ENCODE results near the gene ASPSCR1. TPM values are rescaled to one million over a fixed set of nuclear protein-coding genes. Genes with fewer than 3 reads are reported as not detected.

Gene ASPSCR1
- total RNA-seq, 1 experiment from 2014 or later = 54.9 TPM

DNA sequence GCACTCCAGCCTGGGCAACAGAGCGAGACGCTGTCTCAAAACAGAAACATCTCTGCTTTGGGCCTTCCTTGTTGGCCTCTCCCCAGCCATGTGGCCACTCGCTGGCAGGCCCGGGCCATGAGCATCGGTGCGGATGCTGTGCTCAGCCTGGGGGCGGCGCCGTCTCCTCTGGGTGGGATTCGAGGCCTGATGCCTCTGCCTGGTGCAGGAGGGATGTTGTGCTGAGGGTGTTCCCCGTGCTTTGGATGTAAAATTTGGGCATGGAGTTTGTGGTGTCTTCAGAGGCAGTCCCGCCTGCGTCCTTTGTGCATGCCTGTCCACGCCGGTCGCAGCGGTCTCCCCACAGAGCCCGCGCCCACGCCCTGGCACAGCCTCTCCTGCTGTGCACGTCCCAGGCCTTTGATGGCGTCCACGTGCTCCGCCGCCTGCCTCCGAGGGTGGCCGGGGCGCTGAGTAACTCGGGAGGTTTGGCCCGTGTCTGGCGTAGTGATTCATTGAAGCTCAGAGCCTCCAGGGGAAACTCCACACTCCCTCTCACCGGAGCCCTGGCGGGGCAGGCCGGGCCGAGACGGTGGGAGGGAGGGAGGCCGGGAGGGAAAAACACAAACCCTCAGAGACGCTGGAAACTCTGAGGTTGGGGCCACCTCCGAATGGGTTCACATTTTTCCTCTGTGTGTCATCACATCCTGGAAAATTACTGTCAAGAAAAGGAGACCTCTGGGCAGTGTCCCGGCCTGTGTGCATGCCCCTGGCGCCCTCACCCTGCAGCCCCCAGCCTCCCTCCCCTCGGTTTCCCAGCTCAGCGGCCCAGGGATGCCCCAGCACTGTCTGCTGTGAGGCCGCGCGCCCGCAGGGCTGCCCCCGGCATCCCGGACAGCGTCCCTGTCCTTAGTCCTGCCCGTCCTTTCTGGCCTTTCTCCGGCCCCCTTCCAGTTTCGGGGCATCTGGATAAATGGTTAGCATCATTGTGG lies 26.3 kb downstream of the ASPSCR1 start:
- Histone ChIP-seq H2AFZ (no peak overlapping the region), H3K4me1 (replicated peaks; ENCODE audit: insufficient read depth) (peaks cover 22% of the 10 kb centered on the region), H3K9me2 (ENCODE audit: insufficient read depth) (no peaks in the 10 kb centered on the region), H3K9me3 (ENCODE audit: insufficient read depth, low read depth) (no peaks in the 10 kb centered on the region), H3K36me3 (ENCODE audit: low read depth) (no peaks in the 10 kb centered on the region), H4K20me1 (ENCODE audit: insufficient read depth) (no peaks in the 10 kb centered on the region), H3K4me2 (peak overlapping the region; percentile 62), H3F3A (ENCODE audit: insufficient read depth, low read depth) (peaks cover 10% of the 10 kb centered on the region; the same call in 1 of the 2 replicates), H3K4me3 (no peak overlapping the region), H3K27ac (peak overlapping the region; percentile 31; the same call in 1 of the 2 replicates), H3K79me2 (ENCODE audit: low read depth) (no peaks in the 10 kb centered on the region), H3K27me3 (ENCODE audit: insufficient read depth, low read depth) (no peaks in the 10 kb centered on the region)
- intact Hi-C loops (cut with micrococcal nuclease; ENCODE audit: unreplicated experiment) = loop anchor here (1.0 to 5.0 kb wide), 2 partner anchors 23 to 36 kb away; no protein-coding TSS in a partner anchor
- CTCF ChIA-PET = interaction anchor here (0.8 to 1.2 kb wide), 2 partner anchors 13 to 44 kb away, joined by 3 to 7 read pairs; partner anchors contain the start of gene NOTUM
- no TSS peak for BruUV-seq (replicated peaks)
- POLR2A ChIA-PET (ENCODE audit: unreplicated experiment) = interaction anchor here (0.6 to 0.9 kb wide), 2 partner anchors 9 to 19 kb away, joined by 3 to 5 read pairs; partner anchors contain the start of genes CENPX and LRRC45
- no peak for TF ChIP-seq EZH2 (IDR thresholded peaks at IDR 0.05; ENCODE audit: low read depth)
- TF ChIP-seq, protein P1, sequence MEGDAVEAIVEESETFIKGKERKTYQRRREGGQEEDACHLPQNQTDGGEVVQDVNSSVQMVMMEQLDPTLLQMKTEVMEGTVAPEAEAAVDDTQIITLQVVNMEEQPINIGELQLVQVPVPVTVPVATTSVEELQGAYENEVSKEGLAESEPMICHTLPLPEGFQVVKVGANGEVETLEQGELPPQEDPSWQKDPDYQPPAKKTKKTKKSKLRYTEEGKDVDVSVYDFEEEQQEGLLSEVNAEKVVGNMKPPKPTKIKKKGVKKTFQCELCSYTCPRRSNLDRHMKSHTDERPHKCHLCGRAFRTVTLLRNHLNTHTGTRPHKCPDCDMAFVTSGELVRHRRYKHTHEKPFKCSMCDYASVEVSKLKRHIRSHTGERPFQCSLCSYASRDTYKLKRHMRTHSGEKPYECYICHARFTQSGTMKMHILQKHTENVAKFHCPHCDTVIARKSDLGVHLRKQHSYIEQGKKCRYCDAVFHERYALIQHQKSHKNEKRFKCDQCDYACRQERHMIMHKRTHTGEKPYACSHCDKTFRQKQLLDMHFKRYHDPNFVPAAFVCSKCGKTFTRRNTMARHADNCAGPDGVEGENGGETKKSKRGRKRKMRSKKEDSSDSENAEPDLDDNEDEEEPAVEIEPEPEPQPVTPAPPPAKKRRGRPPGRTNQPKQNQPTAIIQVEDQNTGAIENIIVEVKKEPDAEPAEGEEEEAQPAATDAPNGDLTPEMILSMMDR (conservative IDR thresholded peaks at IDR 0.05) = no peak
- DNase-seq = peak; percentile 80 to 96

DNA sequence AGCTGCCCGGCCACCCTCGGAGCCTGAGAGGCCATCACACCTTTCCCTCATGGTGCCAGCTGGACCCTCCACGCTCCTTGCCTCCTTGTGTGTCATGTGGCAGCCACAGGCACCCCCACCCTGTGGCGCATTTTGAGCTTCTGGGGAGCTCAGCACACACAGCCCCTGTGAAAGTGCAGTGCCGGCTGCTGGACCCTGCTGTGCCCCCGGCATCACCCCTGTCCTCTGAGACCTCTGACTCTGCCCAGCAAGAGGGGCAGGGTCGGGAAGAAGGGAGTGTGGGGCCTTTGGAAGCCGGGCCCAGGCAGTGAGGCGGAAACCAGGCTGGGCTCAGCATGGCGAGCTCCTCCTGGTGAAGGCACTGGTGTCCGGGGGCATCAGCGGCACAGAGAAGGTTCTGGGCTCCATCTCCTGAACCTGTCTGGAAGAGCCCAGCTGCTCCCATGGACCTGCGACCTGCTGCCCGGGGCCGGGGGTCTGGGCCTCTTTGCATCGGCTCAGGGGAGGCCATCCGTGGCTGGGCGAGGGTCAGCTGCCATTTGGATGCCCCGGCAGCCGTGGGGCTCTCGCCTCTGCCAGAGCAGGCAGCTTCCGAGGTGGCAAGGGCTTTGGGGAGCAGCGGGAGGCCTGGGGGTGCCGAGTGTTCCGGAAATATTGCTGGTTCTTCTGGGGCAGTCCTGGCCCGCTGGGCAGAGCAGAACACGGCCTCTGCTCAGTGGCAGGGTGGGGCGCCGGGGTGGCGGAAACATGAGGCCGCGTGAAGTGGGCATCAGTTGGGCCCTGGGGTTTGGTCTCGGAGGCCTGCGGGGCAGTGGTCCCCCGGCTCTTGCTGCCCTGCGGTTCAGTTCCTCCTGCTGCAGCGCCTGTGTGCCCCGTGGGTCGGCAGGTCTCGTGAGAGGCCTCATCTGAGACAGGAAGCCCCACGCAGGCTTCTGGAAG lies 27.4 kb downstream of the ASPSCR1 start:
- Histone ChIP-seq H3K9me3 (ENCODE audit: insufficient read depth, low read depth) (no peaks in the 10 kb centered on the region), H3K79me2 (ENCODE audit: low read depth) (no peaks in the 10 kb centered on the region), H3K4me2 (0 out of 2 replicates have a peak overlapping the region, but pooled peaks have one; percentile 46), H3K27me3 (ENCODE audit: insufficient read depth, low read depth) (no peaks in the 10 kb centered on the region), H3K9me2 (ENCODE audit: insufficient read depth) (no peaks in the 10 kb centered on the region), H3K4me3 (no peak overlapping the region), H2AFZ (no peak overlapping the region), H3F3A (ENCODE audit: insufficient read depth, low read depth) (peaks cover 10% of the 10 kb centered on the region; the same call in 1 of the 2 replicates), H3K4me1 (replicated peaks; ENCODE audit: insufficient read depth) (peaks cover 22% of the 10 kb centered on the region), H3K36me3 (ENCODE audit: low read depth) (no peaks in the 10 kb centered on the region), H4K20me1 (ENCODE audit: insufficient read depth) (no peaks in the 10 kb centered on the region), H3K27ac (no peak overlapping the region)
- intact Hi-C loops (cut with micrococcal nuclease; ENCODE audit: unreplicated experiment) = loop anchor here (5.0 kb wide), 1 partner anchor 37 kb away; no protein-coding TSS in a partner anchor
- no TSS peak for BruUV-seq (replicated peaks)
- no peak for DNase-seq
- POLR2A ChIA-PET (ENCODE audit: unreplicated experiment) = no interaction called here
- CTCF ChIA-PET = interaction anchor here (0.8 kb wide), 1 partner anchor 14 kb away, joined by 3 read pairs; no protein-coding TSS in a partner anchor
- TF ChIP-seq, protein P1 (conservative IDR thresholded peaks at IDR 0.05) = no peak
- TF ChIP-seq EZH2 (IDR thresholded peaks at IDR 0.05; ENCODE audit: low read depth) = no peak
